ENCODE data around the gene LGALS3. TPM values are rescaled to one million over a fixed set of nuclear protein-coding genes. Genes with fewer than 3 reads are reported as not detected.

LGALS3 gene
- total and polyA plus RNA-seq, 4 donors: 25.1 to 42.1 (median 38.7) TPM

- WGBS (ENCODE audit: insufficient coverage): 93% methylated on average over 3 of the region's 5 CpGs
- Histone ChIP-seq H3K4me1 (ENCODE audit: control insufficient read depth, insufficient read depth, low read length) (peaks cover 9% of the 10 kb centered on the region), H3K27me3 (ENCODE audit: control insufficient read depth, insufficient read depth, low read length) (no peaks in the 10 kb centered on the region), H3K36me3 (ENCODE audit: control insufficient read depth, insufficient read depth, low read length) (no peaks in the 10 kb centered on the region), H3K27ac (ENCODE audit: low read depth, low read length) (no peak overlapping the region), H3K9me3 (ENCODE audit: control insufficient read depth, insufficient read depth, low read length) (no peaks in the 10 kb centered on the region), H3K4me3 (ENCODE audit: low read depth, low read length) (no peak overlapping the region)
- no peak for DNase-seq (ENCODE audit: low read depth in 4 of 6, low spot score in 6 of 6)
Observed at GRCh38 chr14:55097881-55098560, 31.0 kb upstream of the LGALS3 start.

- H3K9me3 ChIP-seq (ENCODE audit: control insufficient read depth, insufficient read depth, low read length): no peaks in the 10 kb centered on the region
- no peak overlapping the region for H3K4me3 ChIP-seq (ENCODE audit: low read depth, low read length)
- no peak for DNase-seq (ENCODE audit: low read depth in 4 of 6, low spot score in 6 of 6)
- no peaks in the 10 kb centered on the region for H3K36me3 ChIP-seq (ENCODE audit: control insufficient read depth, insufficient read depth, low read length)
- no peak overlapping the region for H3K27ac ChIP-seq (ENCODE audit: low read depth, low read length)
- peaks cover 13% of the 10 kb centered on the region for H3K4me1 ChIP-seq (ENCODE audit: control insufficient read depth, insufficient read depth, low read length)
- no peaks in the 10 kb centered on the region for H3K27me3 ChIP-seq (ENCODE audit: control insufficient read depth, insufficient read depth, low read length)
- WGBS (ENCODE audit: insufficient coverage): no CpG with 5 or more reads among the region's 1 CpG
Observed at GRCh38 chr14:55098561-55098898, 30.5 kb upstream of the LGALS3 start.

- no peaks in the 10 kb centered on the region for H3K36me3 ChIP-seq (ENCODE audit: control insufficient read depth, insufficient read depth, low read length)
- no peak overlapping the region for H3K27ac ChIP-seq (ENCODE audit: low read depth, low read length)
- WGBS (ENCODE audit: insufficient coverage): 83% methylated on average over 1 of the region's 2 CpGs
- H3K27me3 ChIP-seq (ENCODE audit: control insufficient read depth, insufficient read depth, low read length): peaks cover 6% of the 10 kb centered on the region
- DNase-seq (ENCODE audit: low read depth in 4 of 6, low spot score in 6 of 6): peak in 1 of 6 donors; percentile 72
- H3K9me3 ChIP-seq (ENCODE audit: control insufficient read depth, insufficient read depth, low read length): no peaks in the 10 kb centered on the region
- no peak overlapping the region for H3K4me3 ChIP-seq (ENCODE audit: low read depth, low read length)
- peaks cover 13% of the 10 kb centered on the region for H3K4me1 ChIP-seq (ENCODE audit: control insufficient read depth, insufficient read depth, low read length)
Observed at GRCh38 chr14:55099756-55100155, 29.3 kb upstream of the LGALS3 start.

GRCh38 chr14:55101698-55102097 lies 27.4 kb upstream of the LGALS3 start:
- no peak for DNase-seq (ENCODE audit: low read depth in 4 of 6, low spot score in 6 of 6)
- no peaks in the 10 kb centered on the region for H3K36me3 ChIP-seq (ENCODE audit: control insufficient read depth, insufficient read depth, low read length)
- 100% methylated on average over 3 of the region's 5 CpGs for WGBS (ENCODE audit: insufficient coverage)
- H3K9me3 ChIP-seq (ENCODE audit: control insufficient read depth, insufficient read depth, low read length): no peaks in the 10 kb centered on the region
- H3K27ac ChIP-seq (ENCODE audit: low read depth, low read length): peak overlapping the region; percentile 75
- peaks cover 13% of the 10 kb centered on the region for H3K4me1 ChIP-seq (ENCODE audit: control insufficient read depth, insufficient read depth, low read length)
- H3K27me3 ChIP-seq (ENCODE audit: control insufficient read depth, insufficient read depth, low read length): peaks cover 6% of the 10 kb centered on the region
- H3K4me3 ChIP-seq (ENCODE audit: low read depth, low read length): no peak overlapping the region

GRCh38 chr14:55102141-55102621 lies 26.9 kb upstream of the LGALS3 start:
- 20% methylated on average over 4 of the region's 7 CpGs for WGBS (ENCODE audit: insufficient coverage)
- Histone ChIP-seq H3K4me1 (ENCODE audit: control insufficient read depth, insufficient read depth, low read length) (peaks cover 13% of the 10 kb centered on the region), H3K27me3 (ENCODE audit: control insufficient read depth, insufficient read depth, low read length) (peaks cover 6% of the 10 kb centered on the region), H3K9me3 (ENCODE audit: control insufficient read depth, insufficient read depth, low read length) (no peaks in the 10 kb centered on the region), H3K36me3 (ENCODE audit: control insufficient read depth, insufficient read depth, low read length) (no peaks in the 10 kb centered on the region), H3K27ac (ENCODE audit: low read depth, low read length) (peak overlapping the region; percentile 75), H3K4me3 (ENCODE audit: low read depth, low read length) (no peak overlapping the region)
- peak in 5 of 6 donors; percentile 53 to 92 (median 64) for DNase-seq (ENCODE audit: low read depth in 4 of 6, low spot score in 6 of 6)

- Histone ChIP-seq H3K4me1 (ENCODE audit: control insufficient read depth, insufficient read depth, low read length) (peaks cover 16% of the 10 kb centered on the region), H3K27ac (ENCODE audit: low read depth, low read length) (peak overlapping the region; percentile 75), H3K36me3 (ENCODE audit: control insufficient read depth, insufficient read depth, low read length) (no peaks in the 10 kb centered on the region), H3K9me3 (ENCODE audit: control insufficient read depth, insufficient read depth, low read length) (no peaks in the 10 kb centered on the region), H3K4me3 (ENCODE audit: low read depth, low read length) (no peak overlapping the region), H3K27me3 (ENCODE audit: control insufficient read depth, insufficient read depth, low read length) (peaks cover 6% of the 10 kb centered on the region)
- WGBS (ENCODE audit: insufficient coverage): 45% methylated on average over 8 of the region's 13 CpGs
- peak in 1 of 6 donors; percentile 54 for DNase-seq (ENCODE audit: low read depth in 4 of 6, low spot score in 6 of 6)
Observed at GRCh38 chr14:55103005-55103640, 25.9 kb upstream of the LGALS3 start.

- Histone ChIP-seq H3K9me3 (ENCODE audit: control insufficient read depth, insufficient read depth, low read length) (no peaks in the 10 kb centered on the region), H3K4me1 (ENCODE audit: control insufficient read depth, insufficient read depth, low read length) (peaks cover 20% of the 10 kb centered on the region), H3K27ac (ENCODE audit: low read depth, low read length) (peak overlapping the region; percentile 75), H3K4me3 (ENCODE audit: low read depth, low read length) (no peak overlapping the region), H3K27me3 (ENCODE audit: control insufficient read depth, insufficient read depth, low read length) (peaks cover 6% of the 10 kb centered on the region), H3K36me3 (ENCODE audit: control insufficient read depth, insufficient read depth, low read length) (no peaks in the 10 kb centered on the region)
- WGBS (ENCODE audit: insufficient coverage): 100% methylated on average over 2 of the region's 6 CpGs
- no peak for DNase-seq (ENCODE audit: low read depth in 4 of 6, low spot score in 6 of 6)
Observed at GRCh38 chr14:55103971-55104954, 24.8 kb upstream of the LGALS3 start.

GRCh38 chr14:55105991-55106390 lies 23.1 kb upstream of the LGALS3 start:
- Histone ChIP-seq H3K4me3 (ENCODE audit: low read depth, low read length) (no peak overlapping the region), H3K4me1 (ENCODE audit: control insufficient read depth, insufficient read depth, low read length) (peaks cover 20% of the 10 kb centered on the region), H3K27ac (ENCODE audit: low read depth, low read length) (no peak overlapping the region), H3K9me3 (ENCODE audit: control insufficient read depth, insufficient read depth, low read length) (no peaks in the 10 kb centered on the region), H3K27me3 (ENCODE audit: control insufficient read depth, insufficient read depth, low read length) (peaks cover 6% of the 10 kb centered on the region), H3K36me3 (ENCODE audit: control insufficient read depth, insufficient read depth, low read length) (no peaks in the 10 kb centered on the region)
- 95% methylated on average over 6 of the region's 7 CpGs for WGBS (ENCODE audit: insufficient coverage)
- no peak for DNase-seq (ENCODE audit: low read depth in 4 of 6, low spot score in 6 of 6)

GRCh38 chr14:55107766-55108554 lies 21.1 kb upstream of the LGALS3 start:
- Histone ChIP-seq H3K4me1 (ENCODE audit: control insufficient read depth, insufficient read depth, low read length) (peaks cover 12% of the 10 kb centered on the region), H3K9me3 (ENCODE audit: control insufficient read depth, insufficient read depth, low read length) (no peaks in the 10 kb centered on the region), H3K36me3 (ENCODE audit: control insufficient read depth, insufficient read depth, low read length) (no peaks in the 10 kb centered on the region), H3K27me3 (ENCODE audit: control insufficient read depth, insufficient read depth, low read length) (peaks cover 6% of the 10 kb centered on the region), H3K27ac (ENCODE audit: low read depth, low read length) (peak overlapping the region; percentile 67), H3K4me3 (ENCODE audit: low read depth, low read length) (no peak overlapping the region)
- WGBS (ENCODE audit: insufficient coverage): 74% methylated on average over 17 of the region's 19 CpGs
- peak in 1 of 6 donors; percentile 56 for DNase-seq (ENCODE audit: low read depth in 4 of 6, low spot score in 6 of 6)
